Erythroblast (primary cell): Measurements from ENCODE around the gene ACTG1.

Source experiments
- GATA1 ChIP-seq: IDR thresholded peaks from 2 replicates; pipeline ENCODE4 v1.6.1; 2011; ENCODE audit warnings: low read depth, mild to moderate bottlenecking, control low read depth, low read length, moderate library complexity
- POLR2A ChIP-seq: IDR thresholded peaks from 2 replicates; pipeline ENCODE4 v1.6.1; 2011; ENCODE audit warnings: mild to moderate bottlenecking, low read length

DNA sequence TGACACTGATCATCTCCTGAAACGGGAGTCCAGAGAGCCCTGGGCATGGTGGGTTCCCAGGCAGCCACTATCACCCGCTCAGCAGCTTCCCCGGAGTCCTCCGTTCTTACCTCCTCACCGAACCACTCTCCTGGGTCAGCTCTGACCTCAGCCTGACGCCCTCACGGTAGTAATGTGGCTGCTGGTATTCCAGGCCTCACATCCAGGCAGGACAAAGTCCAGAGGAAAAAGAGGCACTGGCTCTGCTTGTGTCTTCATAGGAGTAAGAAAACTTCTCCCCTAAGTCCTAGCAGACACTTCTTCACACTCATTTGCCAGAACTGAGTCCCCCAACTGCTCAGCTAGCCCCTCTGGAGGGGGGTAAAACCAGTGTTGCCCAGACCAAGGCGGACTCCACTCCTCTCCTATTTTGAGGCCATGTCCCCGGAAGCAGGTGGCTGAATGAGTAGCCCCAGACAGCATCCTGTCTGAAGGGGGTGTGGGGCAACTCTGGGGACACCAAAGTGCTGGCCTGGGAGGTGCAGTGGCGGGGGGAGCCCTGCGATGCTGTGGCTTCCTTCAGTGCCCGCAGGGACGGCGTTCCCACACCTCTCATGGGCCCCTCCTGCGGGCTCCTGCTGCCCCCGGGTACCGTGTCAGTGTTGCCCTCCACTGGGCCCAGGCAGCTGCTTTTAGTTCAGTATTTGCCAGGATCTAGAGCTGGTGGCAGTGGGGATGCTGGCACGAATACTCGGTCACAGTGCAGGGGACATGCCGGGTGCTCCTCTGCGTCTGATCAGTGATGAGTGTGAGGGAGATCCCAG is 20.9 kb upstream of the ACTG1 start:
- TF ChIP-seq POLR2A (no peak), GATA1 (no peak)
